HG02763 (cell line): ENCODE data around the gene MEPE.
"Not testable (repeated sequence)": the region's sequence is repeated elsewhere in the genome, so short reads cannot be mapped to it uniquely, and the experiment has no call there.

Experiments
- ATAC-seq: cut with Tn5 transposase; IDR thresholded peaks from one replicate; pipeline ENCODE4 v1.9.1; 2021; ENCODE audit warnings: mild to moderate bottlenecking, moderate library complexity; ENCODE audit not compliant: unreplicated experiment

MEPE gene

GRCh38 chr4:87881115-87881514 is 48.3 kb downstream of the MEPE start:
- ATAC-seq, result no peak

GRCh38 chr4:87882321-87882720 is 49.6 kb downstream of the MEPE start:
- no peak for ATAC-seq

- no peak for ATAC-seq
Measured at GRCh38 chr4:87882861-87883260, 50.1 kb downstream of the MEPE start.

- no peak for ATAC-seq
Measured at GRCh38 chr4:87884976-87885549, 52.3 kb downstream of the MEPE start.

GRCh38 chr4:87886083-87886482 is 53.3 kb downstream of the MEPE start:
- ATAC-seq, result no peak

- not testable (repeated sequence) for ATAC-seq
Measured at GRCh38 chr4:87890753-87891152, 58.0 kb downstream of the MEPE start.

- no peak for ATAC-seq
Measured at GRCh38 chr4:87895964-87896621, 63.3 kb downstream of the MEPE start.
